OCI-LY7 (cell line): ENCODE results near the gene DNAJC11. TPM values are rescaled to one million over a fixed set of nuclear protein-coding genes. Genes with fewer than 3 reads are reported as not detected.

Experiments used
- BruUV-seq: library from RNA; stranded (reverse); fragments of 400-500 nt; replicated peaks from 2 replicates; lab custom pipeline; 2021; lab: Mats Ljungman, UMichigan
- CTCF ChIA-PET: fragments of 300-600 bp; sonication (Branson Sonifier 250); formaldehyde crosslinking; loops from one replicate; lab custom pipeline; 2022; ENCODE audit warnings: antibody characterized with exemption; ENCODE audit not compliant: unreplicated experiment; lab: Charles Lee
- POLR2A ChIA-PET: fragments of 300-600 bp; sonication (Branson Sonifier 250); formaldehyde crosslinking; loops from one replicate; lab custom pipeline; 2022; ENCODE audit warnings: antibody characterized with exemption; lab: Charles Lee
- DNase-seq: peaks from one replicate; pipeline ENCODE4 v3.0.0-alpha.2; 2015; ENCODE audit warnings: low spot score
- H2AFZ ChIP-seq: fragments of 200-600 bp; sonication (generic), shearing (Covaris generic); 2 replicates; pipeline ENCODE4 v1.6.1; 2014; ENCODE audit warnings: mild to moderate bottlenecking, antibody characterized with exemption, low read length, moderate library complexity
- H3K27ac ChIP-seq: fragments of 200-600 bp; sonication (generic); 2 replicates; pipeline ENCODE4 v1.5.1; 2014; ENCODE audit warnings: mixed run types, low read depth, mild to moderate bottlenecking, moderate library complexity, low read length, inconsistent platforms; ENCODE audit not compliant: poor library complexity, severe bottlenecking
- H3K36me3 ChIP-seq: fragments of 200-600 bp; sonication (generic); 2 replicates; pipeline ENCODE4 v1.6.1; 2014; ENCODE audit warnings: mild to moderate bottlenecking, antibody characterized with exemption, low read length, moderate library complexity, mixed read lengths; ENCODE audit not compliant: insufficient read depth
- H3K4me1 ChIP-seq: fragments of 200-600 bp; sonication (generic); 2 replicates; pipeline ENCODE4 v1.5.1; 2014; ENCODE audit warnings: mild to moderate bottlenecking, low read length; ENCODE audit not compliant: insufficient read depth, poor library complexity, severe bottlenecking
- H3K4me2 ChIP-seq: fragments of 200-600 bp; sonication (generic); 2 replicates; pipeline ENCODE4 v1.6.1; 2014; ENCODE audit warnings: mild to moderate bottlenecking, low read length
- H3K4me3 ChIP-seq: fragments of 200-600 bp; sonication (generic); 2 replicates; pipeline ENCODE4 v1.5.1; 2014; ENCODE audit warnings: mild to moderate bottlenecking, low read depth, low read length; ENCODE audit not compliant: poor library complexity, severe bottlenecking
- H3K79me2 ChIP-seq: fragments of 200-600 bp; sonication (generic); 2 replicates; pipeline ENCODE4 v1.6.1; 2016; ENCODE audit warnings: low read depth, mild to moderate bottlenecking, low read length, moderate library complexity, mixed read lengths; ENCODE audit not compliant: insufficient read depth
- H3K9me2 ChIP-seq: fragments of 200-600 bp; sonication (generic); 2 replicates; pipeline ENCODE4 v1.6.1; 2016; ENCODE audit warnings: mild to moderate bottlenecking, low read length, mixed read lengths; ENCODE audit not compliant: insufficient read depth
- H3K9me3 ChIP-seq: fragments of 200-600 bp; sonication (generic); 2 replicates; pipeline ENCODE4 v1.6.1; 2014; ENCODE audit warnings: mild to moderate bottlenecking, mixed run types, low read length, mixed read lengths
- H4K20me1 ChIP-seq: fragments of 200-600 bp; sonication (generic); 2 replicates; pipeline ENCODE4 v1.6.1; 2014; ENCODE audit warnings: mild to moderate bottlenecking, antibody characterized with exemption, low read length, moderate library complexity, mixed read lengths; ENCODE audit not compliant: insufficient read depth
- EZH2phosphoT487 ChIP-seq: fragments of 200-600 bp; sonication (generic); IDR thresholded peaks from 2 replicates; pipeline ENCODE4 v1.6.1; 2018; ENCODE audit warnings: low read depth, borderline replicate concordance, mild to moderate bottlenecking, mixed run types, antibody characterized with exemption, low read length, moderate library complexity, mixed read lengths
- intact Hi-C: fragments of 100-400 bp; cut with micrococcal nuclease; formaldehyde crosslinking; loops from one replicate; pipeline ENCODE4 v1.10.0; 2022; ENCODE audit not compliant: unreplicated experiment
- total RNA-seq, 2 experiments: library from RNA; depleted of rRNA in 1 of 2; stranded (reverse); fragments of >200 nt in 1 of 2; shearing (Covaris generic) in 1 of 2; gene quantifications; 2 replicates each; pipeline ENCODE4 v1.2.3, GENCODE V29; 2014 to 2022
- TF ChIP-seq, protein P1 (sequence below): fragments of 200-600 bp; sonication (generic); conservative IDR thresholded peaks from 2 replicates; pipeline ENCODE4 v1.5.1; 2014; ENCODE audit warnings: mild to moderate bottlenecking, antibody characterized with exemption, low read length, moderate library complexity, mixed read lengths

DNAJC11 gene
- total RNA-seq, 2 experiments from 2014 or later, result 31.0 to 65.6 TPM

DNA sequence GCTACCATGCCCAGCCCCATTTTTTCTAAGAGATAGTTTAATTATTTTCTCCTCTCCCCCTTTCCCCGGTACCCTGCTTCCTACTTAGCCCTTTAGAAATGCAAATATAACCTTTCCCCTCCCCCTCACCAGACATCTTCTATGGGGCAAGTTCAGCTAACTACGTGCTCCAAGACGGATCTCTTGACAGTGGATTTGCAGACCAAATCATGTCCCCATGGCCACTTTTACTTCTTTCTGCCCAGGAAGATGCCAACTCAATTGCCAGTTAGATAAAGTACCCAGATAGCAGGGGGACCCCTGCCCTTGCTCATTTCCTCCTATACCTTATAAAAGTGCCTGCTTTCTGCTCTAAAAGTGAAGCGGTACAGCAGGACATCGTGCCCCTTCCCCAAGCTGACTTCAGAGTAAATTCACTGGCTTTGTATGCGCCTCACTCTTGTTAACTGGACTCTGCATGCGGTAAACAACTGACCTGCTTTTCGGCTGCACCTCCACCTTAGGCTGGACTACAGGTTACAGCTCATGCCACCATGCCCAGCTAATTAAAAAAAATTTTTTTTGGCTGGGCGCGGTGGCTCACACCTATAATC lies 7.4 kb downstream of the DNAJC11 start:
- DNase-seq, result no peak
- no peaks in the 10 kb centered on the region for H3K9me2 ChIP-seq
- CTCF ChIA-PET, result no interaction called here
- no peaks in the 10 kb centered on the region for H3K4me1 ChIP-seq
- no TSS peak for BruUV-seq
- H3K4me3 ChIP-seq, result no peak overlapping the region
- peaks cover 44% of the 10 kb centered on the region for H3K36me3 ChIP-seq
- no peak overlapping the region for H2AFZ ChIP-seq
- POLR2A ChIA-PET, result interaction anchor here (0.7 kb wide), 2 partner anchors 310 to 791 kb away, joined by 3 to 5 read pairs; no protein-coding TSS in a partner anchor
- H3K27ac ChIP-seq, result no peak overlapping the region
- intact Hi-C loops, result no loop called here
- H3K79me2 ChIP-seq, result peaks cover 67% of the 10 kb centered on the region
- TF ChIP-seq EZH2phosphoT487, result no peak
- peaks cover 20% of the 10 kb centered on the region for H4K20me1 ChIP-seq
- no peaks in the 10 kb centered on the region for H3K9me3 ChIP-seq
- H3K4me2 ChIP-seq, result no peak overlapping the region

DNA sequence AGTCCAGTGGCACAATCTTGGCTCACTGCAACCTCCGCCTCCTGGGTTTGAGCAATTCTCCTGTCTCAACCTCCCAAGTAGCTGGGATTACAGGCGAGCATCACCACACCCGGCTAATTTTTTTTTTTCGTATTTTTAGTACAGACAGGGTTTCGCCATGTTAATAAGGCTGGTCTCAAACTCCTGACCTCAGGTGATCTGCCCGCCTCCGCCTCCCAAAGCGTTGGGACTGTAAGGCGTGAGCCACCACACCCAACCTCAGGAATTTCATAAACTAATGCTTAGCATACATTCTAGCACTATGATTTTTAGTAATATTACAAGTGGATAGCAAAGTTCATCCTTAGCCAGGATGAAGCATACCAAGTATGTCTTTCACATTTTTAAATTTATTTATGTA lies 8.7 kb downstream of the DNAJC11 start:
- peaks cover 67% of the 10 kb centered on the region for H3K79me2 ChIP-seq

DNA sequence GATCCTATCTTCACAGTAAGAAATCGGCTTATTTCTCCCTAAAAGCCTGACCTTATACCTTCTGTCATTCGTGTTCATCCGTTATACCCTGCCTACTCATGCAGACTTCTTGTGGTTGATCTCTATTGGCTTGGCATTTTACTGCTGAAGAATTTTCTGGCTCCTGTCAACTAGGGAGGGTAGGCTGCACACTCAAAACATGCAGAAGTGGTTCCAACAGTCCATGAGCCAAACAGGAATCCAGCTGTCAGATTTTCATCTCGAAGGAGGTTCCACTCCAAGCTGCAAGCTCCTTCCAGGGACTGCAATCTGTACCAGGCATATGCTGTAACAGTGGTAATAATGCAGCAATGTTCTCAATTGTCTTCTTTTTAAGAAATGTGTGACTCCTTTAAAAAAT lies 10.1 kb downstream of the DNAJC11 start:
- H3K79me2 ChIP-seq, result peaks cover 66% of the 10 kb centered on the region
- H3K36me3 ChIP-seq, result peaks cover 39% of the 10 kb centered on the region
- no peak overlapping the region for H3K4me3 ChIP-seq
- TF ChIP-seq, protein P1, sequence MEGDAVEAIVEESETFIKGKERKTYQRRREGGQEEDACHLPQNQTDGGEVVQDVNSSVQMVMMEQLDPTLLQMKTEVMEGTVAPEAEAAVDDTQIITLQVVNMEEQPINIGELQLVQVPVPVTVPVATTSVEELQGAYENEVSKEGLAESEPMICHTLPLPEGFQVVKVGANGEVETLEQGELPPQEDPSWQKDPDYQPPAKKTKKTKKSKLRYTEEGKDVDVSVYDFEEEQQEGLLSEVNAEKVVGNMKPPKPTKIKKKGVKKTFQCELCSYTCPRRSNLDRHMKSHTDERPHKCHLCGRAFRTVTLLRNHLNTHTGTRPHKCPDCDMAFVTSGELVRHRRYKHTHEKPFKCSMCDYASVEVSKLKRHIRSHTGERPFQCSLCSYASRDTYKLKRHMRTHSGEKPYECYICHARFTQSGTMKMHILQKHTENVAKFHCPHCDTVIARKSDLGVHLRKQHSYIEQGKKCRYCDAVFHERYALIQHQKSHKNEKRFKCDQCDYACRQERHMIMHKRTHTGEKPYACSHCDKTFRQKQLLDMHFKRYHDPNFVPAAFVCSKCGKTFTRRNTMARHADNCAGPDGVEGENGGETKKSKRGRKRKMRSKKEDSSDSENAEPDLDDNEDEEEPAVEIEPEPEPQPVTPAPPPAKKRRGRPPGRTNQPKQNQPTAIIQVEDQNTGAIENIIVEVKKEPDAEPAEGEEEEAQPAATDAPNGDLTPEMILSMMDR, result no peak
- no peak for TF ChIP-seq EZH2phosphoT487
- POLR2A ChIA-PET, result no interaction called here
- no peaks in the 10 kb centered on the region for H3K4me1 ChIP-seq
- no peak overlapping the region for H2AFZ ChIP-seq
- peaks cover 13% of the 10 kb centered on the region; the same call in 1 of the 2 replicates for H4K20me1 ChIP-seq
- CTCF ChIA-PET, result no interaction called here
- no peaks in the 10 kb centered on the region for H3K9me2 ChIP-seq
- intact Hi-C loops, result no loop called here
- no peak overlapping the region for H3K4me2 ChIP-seq
- DNase-seq, result no peak
- BruUV-seq, result no TSS peak
- no peak overlapping the region for H3K27ac ChIP-seq
- no peaks in the 10 kb centered on the region for H3K9me3 ChIP-seq

More for the DNA sequence above, 8.7 kb downstream of the DNAJC11 start:
- Histone ChIP-seq H2AFZ (no peak overlapping the region), H4K20me1 (peaks cover 19% of the 10 kb centered on the region; the same call in 1 of the 2 replicates), H3K4me1 (no peaks in the 10 kb centered on the region), H3K9me2 (no peaks in the 10 kb centered on the region), H3K4me2 (no peak overlapping the region), H3K9me3 (no peaks in the 10 kb centered on the region), H3K4me3 (no peak overlapping the region), H3K27ac (no peak overlapping the region), H3K36me3 (peaks cover 44% of the 10 kb centered on the region)
- BruUV-seq, result no TSS peak
- ChIA-PET CTCF (no interaction called here), POLR2A (no interaction called here)
- intact Hi-C loops, result no loop called here
- no peak for TF ChIP-seq EZH2phosphoT487
- TF ChIP-seq, protein P1, result no peak
- no peak for DNase-seq
